Stimulated activated CD4-positive, alpha-beta T cell treated with anti-CD3 and anti-CD28 coated beads, Interleukin-1b, Interleukin-23, amount 100 ng/mL, for 24 hours (primary cell): ENCODE measurements around the gene SPATS1.
A peak's percentile ranks its signal among the peaks of the same experiment; 100 is the strongest.

Experiments
- DNase-seq, 4 experiments: peaks; one replicate each; pipeline ENCODE4 v3.0.0-alpha.2; 2020; ENCODE audit warnings: low read depth in 4 of 4, low spot score in 1 of 4

The SPATS1 gene

DNA sequence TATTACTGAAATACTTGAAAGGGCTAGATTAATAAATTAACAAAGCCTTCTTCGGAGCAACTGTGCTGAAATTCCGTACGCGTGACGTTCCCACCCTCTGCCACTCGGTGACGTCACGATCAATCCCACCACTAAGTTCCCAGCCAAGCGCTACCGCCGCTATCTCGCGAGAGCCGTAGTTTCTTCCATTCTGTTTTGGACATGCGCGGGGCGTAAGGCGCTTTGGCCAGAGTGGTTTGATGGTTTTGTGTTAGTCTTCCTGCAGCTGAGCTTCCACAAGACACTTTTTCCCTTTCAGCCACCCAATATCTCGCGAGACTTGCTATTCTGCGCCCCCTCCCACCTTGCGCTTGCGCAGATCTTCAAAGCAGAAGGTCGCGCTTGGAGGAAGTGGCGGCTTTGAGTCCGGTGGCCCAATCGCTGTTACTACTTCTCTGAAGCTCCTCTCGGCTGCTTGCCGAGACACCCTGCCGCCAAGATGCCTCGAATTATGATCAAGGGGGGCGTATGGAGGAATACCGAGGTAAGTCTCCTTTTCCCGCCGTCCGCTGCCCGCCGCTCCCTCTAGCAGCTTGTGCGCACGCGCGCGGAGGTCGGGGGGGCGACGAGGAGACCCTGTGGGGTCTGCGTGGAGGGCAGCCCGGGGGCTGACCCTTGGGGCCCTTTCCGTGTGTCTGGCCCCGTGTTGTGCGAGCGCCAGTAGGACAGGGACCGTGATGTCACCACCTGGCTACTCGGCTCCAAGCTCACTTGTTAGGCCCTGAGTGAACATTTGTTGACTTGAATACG lies 45.1 kb downstream of the SPATS1 start, which contains the start of gene CDC5L:
TSS of gene CDC5L (plus strand) at position 361 of the 789 bp plus-strand sequence. CDS start at position 479, 118 bp downstream.
- DNase-seq = peak; percentile 84 to 92 (median 86)

DNA sequence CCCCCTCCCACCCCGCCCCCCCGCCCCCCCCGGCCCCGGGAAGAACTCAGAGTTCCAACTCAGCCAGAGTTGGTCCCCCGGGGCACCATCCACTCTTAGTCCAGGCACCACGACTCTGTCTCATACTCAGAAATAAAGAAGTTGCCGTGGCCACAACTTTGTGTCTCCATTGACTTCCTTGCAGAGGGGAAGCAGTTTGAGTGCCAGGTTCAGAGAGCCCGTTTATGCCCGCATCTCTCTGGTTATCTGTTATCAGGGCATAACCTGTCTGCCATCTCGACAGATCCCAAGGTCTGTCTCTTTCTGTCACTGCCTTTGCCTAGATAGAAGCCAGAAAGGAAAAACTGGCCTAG lies 45.7 kb downstream of the SPATS1 start:
- no peak for DNase-seq

DNA sequence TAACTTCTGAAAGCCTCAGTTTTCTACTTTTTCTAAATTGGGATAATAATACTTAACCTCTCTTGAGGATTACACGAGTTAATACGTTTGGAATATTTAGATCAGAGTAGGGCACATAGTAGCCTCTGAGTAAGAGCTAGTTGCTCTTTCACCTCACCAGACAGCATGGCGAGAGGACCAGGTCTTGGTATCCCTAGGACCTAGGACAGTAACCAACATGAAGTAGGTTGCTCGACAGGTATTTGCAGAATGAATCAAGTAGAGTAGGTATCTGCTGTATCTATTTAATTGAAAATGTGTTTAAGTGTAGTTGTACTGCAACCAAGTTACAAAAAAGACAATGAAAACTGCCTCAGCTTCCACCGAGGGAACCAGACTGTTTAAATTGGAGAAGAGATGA lies 46.4 kb downstream of the SPATS1 start:
- no peak for DNase-seq

DNA sequence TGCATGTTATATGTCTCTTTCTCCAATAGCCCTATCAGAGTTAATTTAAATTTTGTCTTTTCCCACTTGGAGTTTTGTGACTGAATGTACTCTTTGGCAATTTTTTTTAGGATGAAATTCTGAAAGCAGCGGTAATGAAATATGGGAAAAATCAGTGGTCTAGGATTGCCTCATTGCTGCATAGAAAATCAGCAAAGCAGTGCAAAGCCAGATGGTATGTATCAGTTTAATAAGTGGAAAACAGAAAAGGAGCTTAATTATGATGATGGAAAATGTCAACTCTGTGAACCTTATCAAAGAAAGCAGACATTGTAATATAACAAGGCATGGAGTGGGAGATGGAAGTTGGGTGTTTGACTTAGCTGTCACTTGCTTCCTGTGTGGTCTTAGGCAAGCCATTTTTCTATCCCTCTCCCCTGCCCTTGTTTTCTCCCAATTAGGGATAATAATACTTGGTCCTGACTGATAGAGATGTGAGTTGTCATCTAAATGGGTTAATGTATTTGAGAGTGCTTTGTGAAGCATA lies 47.8 kb downstream of the SPATS1 start:
- DNase-seq = no peak
